HCT116 (cell line): Measurements from ENCODE around the gene B4GALT3. TPM values are rescaled to one million over a fixed set of nuclear protein-coding genes. Genes with fewer than 3 reads are reported as not detected.

Source experiments
- ATAC-seq: fragments of 200-7000 bp; cut with Tn5 transposase; 2 replicates; pipeline ENCODE4 v1.9.1; 2020; ENCODE audit warnings: mild to moderate bottlenecking, moderate library complexity
- BruUV-seq: library from RNA; stranded (reverse); fragments of 400-500 nt; replicated peaks from 2 replicates; lab custom pipeline; 2021; lab: Mats Ljungman, UMichigan
- CTCF ChIA-PET: fragments of 300-600 bp; sonication (Branson Sonifier 250); formaldehyde crosslinking; loops from one replicate; lab custom pipeline; 2021; ENCODE audit warnings: antibody characterized with exemption; lab: Charles Lee
- POLR2A ChIA-PET: fragments of 300-600, 350-600 bp; sonication (Branson Sonifier 250); formaldehyde crosslinking; loops from one replicate; lab custom pipeline; 2021; ENCODE audit warnings: antibody characterized with exemption; lab: Charles Lee
- RAD21 ChIA-PET, 2 experiments: fragments of 300-600 bp; sonication (Branson Sonifier 250); formaldehyde crosslinking; loops; one replicate each; lab custom pipeline; 2023; ENCODE audit warnings: low total read pairs in 2 of 2; ENCODE audit not compliant: uncharacterized antibody in 2 of 2, unreplicated experiment in 2 of 2, low non-redundant PET in 1 of 2; lab: Charles Lee
- DNase-seq: peaks from one replicate; pipeline ENCODE4 v3.0.0-alpha.2; 2010; ENCODE audit warnings: low read depth, low spot score
- H2AFZ ChIP-seq: fragments of 200-600 bp; shearing (Covaris generic), sonication (generic); 2 replicates; pipeline ENCODE4 v1.6.1; 2017; ENCODE audit warnings: low read depth, mixed run types, mixed read lengths, antibody characterized with exemption, low read length; ENCODE audit not compliant: poor library complexity, severe bottlenecking
- H3K27ac ChIP-seq: 2 replicates; pipeline ENCODE4 v1.5.1; 2012; ENCODE audit warnings: low read depth, low read length
- H3K27me3 ChIP-seq: fragments of 200-600 bp; sonication (generic); 2 replicates; pipeline ENCODE4 v1.6.1; 2016; ENCODE audit warnings: mixed run types, low read length, mixed read lengths; ENCODE audit not compliant: insufficient read depth
- H3K36me3 ChIP-seq, 2 experiments: fragments of 200-500 bp in 1 of 2; fragments of 200-600 bp in 1 of 2; sonication (Bioruptor generic) in 1 of 2; sonication (generic) in 1 of 2; 2 replicates each; pipeline versions ENCODE4 v1.5.1 to v1.6.1; 2014 to 2016; ENCODE audit warnings: low read length in 2 of 2, inconsistent platforms in 1 of 2, mixed read lengths in 1 of 2, mixed run types in 1 of 2; ENCODE audit not compliant: insufficient read depth in 2 of 2, control insufficient read depth in 1 of 2
- H3K4me1 ChIP-seq, 2 experiments: fragments of 200-600 bp in 1 of 2; sonication (generic) in 1 of 2; 2 replicates each; pipeline versions ENCODE4 v1.5.1 to v1.6.1; 2012 to 2017; ENCODE audit warnings: low read length in 2 of 2, inconsistent platforms in 1 of 2, mild to moderate bottlenecking in 1 of 2, mixed read lengths in 1 of 2, mixed run types in 1 of 2, moderate library complexity in 1 of 2; ENCODE audit not compliant: insufficient read depth in 2 of 2, control insufficient read depth in 1 of 2
- H3K4me2 ChIP-seq: fragments of 200-600 bp; sonication (generic); 2 replicates; pipeline ENCODE4 v1.6.1; 2017; ENCODE audit warnings: mixed run types, low read length, mixed read lengths
- H3K4me3 ChIP-seq, 2 experiments: fragments of 200-600 bp in 1 of 2; sonication (generic) in 1 of 2; replicated peaks in 1 of 2; 2 replicates each; pipeline ENCODE4 v1.5.1; 2011 to 2016; ENCODE audit warnings: low read length in 2 of 2, control low read depth in 1 of 2, low read depth in 1 of 2, mild to moderate bottlenecking in 1 of 2, mixed read lengths in 1 of 2, mixed run types in 1 of 2
- H3K79me2 ChIP-seq: fragments of 200-600 bp; sonication (generic); 2 replicates; pipeline ENCODE4 v1.6.1; 2017; ENCODE audit warnings: mild to moderate bottlenecking, mixed run types, low read length, moderate library complexity, mixed read lengths; ENCODE audit not compliant: insufficient read depth
- H3K9ac ChIP-seq: fragments of 200-600 bp; sonication (generic); 2 replicates; pipeline ENCODE4 v1.6.1; 2016; ENCODE audit warnings: low read length, mixed read lengths
- H3K9me2 ChIP-seq: fragments of 200-600 bp; sonication (generic), shearing (Covaris generic); 2 replicates; pipeline ENCODE4 v1.6.1; 2017; ENCODE audit warnings: mixed run types, mild to moderate bottlenecking, moderate library complexity; ENCODE audit not compliant: insufficient read depth
- H3K9me3 ChIP-seq, 2 experiments: fragments of 200-500 bp in 1 of 2; fragments of 200-600 bp in 1 of 2; sonication (Bioruptor generic) in 1 of 2; sonication (generic) in 1 of 2; 2 replicates each; pipeline ENCODE4 v1.6.1; 2014 to 2017; ENCODE audit warnings: low read length in 2 of 2, mixed read lengths in 2 of 2, inconsistent platforms in 1 of 2, low read depth in 1 of 2, mild to moderate bottlenecking in 1 of 2, mixed run types in 1 of 2, moderate library complexity in 1 of 2; ENCODE audit not compliant: control insufficient read depth in 1 of 2, insufficient read depth in 1 of 2
- H4K20me1 ChIP-seq: fragments of 200-600 bp; sonication (generic), shearing (Covaris generic); 2 replicates; pipeline ENCODE4 v1.6.1; 2017; ENCODE audit warnings: mixed run types, mild to moderate bottlenecking, moderate library complexity; ENCODE audit not compliant: insufficient read depth
- ATF3 ChIP-seq: IDR thresholded peaks from 2 replicates; pipeline ENCODE4 v1.6.1; 2012
- CBX3 ChIP-seq: IDR thresholded peaks from 2 replicates; pipeline ENCODE4 v1.6.1; 2012; ENCODE audit warnings: low read depth
- CEBPB ChIP-seq: IDR thresholded peaks from 2 replicates; pipeline ENCODE4 v1.6.1; 2012; ENCODE audit warnings: low read depth
- ELF1 ChIP-seq: IDR thresholded peaks from 2 replicates; pipeline ENCODE4 v1.6.1; 2012; ENCODE audit warnings: low read depth, borderline replicate concordance
- FOSL1 ChIP-seq: IDR thresholded peaks from 2 replicates; pipeline ENCODE4 v1.6.1; 2012; ENCODE audit warnings: low read depth
- JUND ChIP-seq: IDR thresholded peaks from 2 replicates; pipeline ENCODE4 v1.6.1; 2012
- POLR2A ChIP-seq: IDR thresholded peaks from 2 replicates; pipeline ENCODE4 v1.7.0; 2011; ENCODE audit warnings: borderline replicate concordance; ENCODE audit not compliant: insufficient read depth, insufficient read length; ENCODE audit errors: extremely low read depth
- POLR2AphosphoS5 ChIP-seq: IDR thresholded peaks from 2 replicates; pipeline ENCODE4 v1.6.1; 2011; ENCODE audit warnings: mild to moderate bottlenecking, low read depth, low read length, moderate library complexity
- REST ChIP-seq: IDR thresholded peaks from 2 replicates; pipeline ENCODE4 v1.6.1; 2012; ENCODE audit warnings: low read depth
- SRF ChIP-seq: IDR thresholded peaks from 2 replicates; pipeline ENCODE4 v1.6.1; 2012; ENCODE audit warnings: low read depth
- TCF7L2 ChIP-seq: IDR thresholded peaks from 2 replicates; pipeline ENCODE4 v1.7.0; 2011; ENCODE audit warnings: borderline replicate concordance, inconsistent platforms; ENCODE audit not compliant: insufficient read depth, insufficient read length; ENCODE audit errors: extremely low read depth
- ZFX ChIP-seq: fragments of 450-650 bp; IDR thresholded peaks from 2 replicates; pipeline ENCODE4 v1.6.1; 2017
- intact Hi-C: fragments of 100-400 bp; cut with micrococcal nuclease; formaldehyde crosslinking; loops from 2 replicates; pipeline ENCODE4 v1.10.0; 2022
- total RNA-seq: library from RNA; stranded (reverse); gene quantifications from one replicate; pipeline ENCODE4 v1.2.1, GENCODE V29; 2021; ENCODE audit not compliant: unreplicated experiment
- TF ChIP-seq, protein P1 (sequence below): IDR thresholded peaks from 2 replicates; pipeline ENCODE4 v1.6.1; 2012

B4GALT3 gene
- total RNA-seq, 1 experiment from 2014 or later, result 53.7 TPM

DNA sequence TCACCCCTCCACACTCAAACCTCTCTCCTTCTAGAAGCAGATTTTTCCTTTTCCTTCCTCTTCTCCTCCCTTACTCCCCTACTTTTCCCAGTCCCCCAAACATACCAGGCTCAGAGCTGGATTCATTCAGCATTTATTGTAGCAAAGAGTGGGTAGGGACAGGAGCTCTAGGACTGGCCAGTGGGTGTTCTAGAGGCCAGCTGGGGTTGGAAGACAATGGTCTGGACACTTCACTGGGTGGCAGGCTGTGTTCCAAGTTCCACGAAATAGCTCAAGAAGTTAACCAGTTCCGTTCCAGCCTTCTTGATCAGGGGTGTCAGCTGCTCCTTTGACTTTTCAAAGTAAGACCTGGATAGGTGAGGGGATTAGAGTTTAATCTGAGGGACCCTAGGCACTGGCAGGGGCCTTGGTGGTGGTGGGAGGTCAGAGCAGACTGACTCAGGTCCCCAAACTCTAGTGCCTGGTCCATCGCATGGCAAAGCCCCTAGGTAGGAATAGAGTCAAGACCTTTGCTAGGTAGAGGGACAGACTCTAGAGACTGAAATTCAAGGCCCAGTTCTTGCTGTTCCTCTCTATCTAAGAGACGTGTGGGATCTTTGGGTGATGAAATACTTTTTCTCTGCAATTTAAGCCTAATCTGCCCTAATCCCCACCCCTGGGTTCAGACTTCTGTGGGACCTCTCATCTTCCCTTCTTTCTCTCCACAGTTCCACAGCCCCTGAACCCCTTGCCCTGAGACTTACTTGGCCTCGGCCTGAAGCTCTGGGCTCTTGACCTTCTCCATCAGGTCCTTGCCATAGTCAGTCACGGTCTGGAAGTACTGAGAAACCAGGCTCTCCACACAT is 45.1 kb upstream of the B4GALT3 start (continued):
- TF ChIP-seq FOSL1, result no peak
- TF ChIP-seq ATF3, result no peak
- TF ChIP-seq POLR2A, result no peak
- no peak for TF ChIP-seq SRF
- no peak for TF ChIP-seq REST
- TF ChIP-seq CEBPB, result no peak
- no peak for TF ChIP-seq POLR2AphosphoS5
- TF ChIP-seq, protein P1, sequence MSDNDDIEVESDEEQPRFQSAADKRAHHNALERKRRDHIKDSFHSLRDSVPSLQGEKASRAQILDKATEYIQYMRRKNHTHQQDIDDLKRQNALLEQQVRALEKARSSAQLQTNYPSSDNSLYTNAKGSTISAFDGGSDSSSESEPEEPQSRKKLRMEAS, result no peak

- POLR2A ChIA-PET, result no interaction called here
- no peak overlapping the region for H3K4me3 ChIP-seq
- no peaks in the 10 kb centered on the region for H3K27me3 ChIP-seq
- H3K36me3 ChIP-seq, result peaks cover 0 to 2% of the 10 kb centered on the region in 2 experiments; a peak in 1 of 4 replicates
- H3K27ac ChIP-seq, result no peak overlapping the region
- DNase-seq (no peak), ATAC-seq (no peak)
- intact Hi-C loops, result no loop called here
- RAD21 ChIA-PET, result no interaction called here
- no peaks in the 10 kb centered on the region for H3K9me3 ChIP-seq
- H3K9ac ChIP-seq, result no peak overlapping the region
- CTCF ChIA-PET, result no interaction called here
- no peaks in the 10 kb centered on the region for H4K20me1 ChIP-seq
- TF ChIP-seq, protein P1, result no peak
- TF ChIP-seq FOSL1, result no peak
- no peak for TF ChIP-seq ZFX
- TF ChIP-seq ELF1, result no peak
- TF ChIP-seq JUND, result no peak
- no peak for TF ChIP-seq CBX3
- TF ChIP-seq TCF7L2, result peak; percentile 46
- H3K4me1 ChIP-seq, result peaks cover under 1 to 1% of the 10 kb centered on the region in 2 experiments; a peak in 3 of 4 replicates
- H2AFZ ChIP-seq, result no peak overlapping the region
- no peak overlapping the region for H3K4me2 ChIP-seq
- H3K9me2 ChIP-seq, result 0 out of 2 replicates have a peak, but pooled peaks cover 3% of the 10 kb centered on the region
- no TSS peak for BruUV-seq
- no peaks in the 10 kb centered on the region for H3K79me2 ChIP-seq
Measured at GRCh38 chr1:161220002-161220401, 42.7 kb upstream of the B4GALT3 start.
